GM13976 (cell line): Measurements from ENCODE around the gene NCOR1.
A peak's percentile ranks its signal among the peaks of the same experiment; 100 is the strongest.
"Not testable (repeated sequence)": the region's sequence is repeated elsewhere in the genome, so short reads cannot be mapped to it uniquely, and the experiment has no call there.

Experiments
- DNase-seq: peaks from one replicate; pipeline ENCODE4 v3.0.0; 2012; ENCODE audit warnings: low spot score
- in situ Hi-C: fragments of 300-500 bp; cut with MboI; formaldehyde crosslinking; loops from one replicate; pipeline ENCODE4 v1.12.0; 2022; ENCODE audit warnings: low sequenced_read_pairs, mixed read lengths, inconsistent platforms; ENCODE audit not compliant: unreplicated experiment
- TF ChIP-seq, protein P1 (sequence below): IDR thresholded peaks from 2 replicates; pipeline ENCODE4 v1.5.1; 2012; ENCODE audit warnings: borderline replicate concordance, mild to moderate bottlenecking; ENCODE audit not compliant: insufficient read depth; ENCODE audit errors: extremely low read depth, missing control alignments, control extremely low read depth

NCOR1 gene

DNA sequence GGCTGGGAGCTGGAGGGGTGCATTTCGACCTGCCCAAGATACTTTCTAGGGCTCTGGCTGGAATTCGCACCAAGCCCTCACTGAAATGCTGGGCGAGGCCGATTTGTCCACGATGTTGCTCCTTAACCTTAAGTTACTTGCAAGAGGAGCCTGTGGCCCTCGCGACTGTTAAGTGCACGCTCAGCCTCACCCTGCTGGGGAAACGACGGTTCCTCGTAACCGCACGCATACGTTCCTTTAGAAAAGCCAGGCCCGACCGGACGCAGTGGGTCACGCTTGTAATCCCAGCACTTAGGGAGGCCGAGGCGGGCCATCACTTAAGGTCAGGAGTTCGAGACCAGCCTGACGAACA, 607 bp upstream of the NCOR1 start:
- TF ChIP-seq, protein P1, sequence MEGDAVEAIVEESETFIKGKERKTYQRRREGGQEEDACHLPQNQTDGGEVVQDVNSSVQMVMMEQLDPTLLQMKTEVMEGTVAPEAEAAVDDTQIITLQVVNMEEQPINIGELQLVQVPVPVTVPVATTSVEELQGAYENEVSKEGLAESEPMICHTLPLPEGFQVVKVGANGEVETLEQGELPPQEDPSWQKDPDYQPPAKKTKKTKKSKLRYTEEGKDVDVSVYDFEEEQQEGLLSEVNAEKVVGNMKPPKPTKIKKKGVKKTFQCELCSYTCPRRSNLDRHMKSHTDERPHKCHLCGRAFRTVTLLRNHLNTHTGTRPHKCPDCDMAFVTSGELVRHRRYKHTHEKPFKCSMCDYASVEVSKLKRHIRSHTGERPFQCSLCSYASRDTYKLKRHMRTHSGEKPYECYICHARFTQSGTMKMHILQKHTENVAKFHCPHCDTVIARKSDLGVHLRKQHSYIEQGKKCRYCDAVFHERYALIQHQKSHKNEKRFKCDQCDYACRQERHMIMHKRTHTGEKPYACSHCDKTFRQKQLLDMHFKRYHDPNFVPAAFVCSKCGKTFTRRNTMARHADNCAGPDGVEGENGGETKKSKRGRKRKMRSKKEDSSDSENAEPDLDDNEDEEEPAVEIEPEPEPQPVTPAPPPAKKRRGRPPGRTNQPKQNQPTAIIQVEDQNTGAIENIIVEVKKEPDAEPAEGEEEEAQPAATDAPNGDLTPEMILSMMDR, result no peak
- in situ Hi-C loops, result no loop called here
- peak; percentile 53 for DNase-seq

DNA sequence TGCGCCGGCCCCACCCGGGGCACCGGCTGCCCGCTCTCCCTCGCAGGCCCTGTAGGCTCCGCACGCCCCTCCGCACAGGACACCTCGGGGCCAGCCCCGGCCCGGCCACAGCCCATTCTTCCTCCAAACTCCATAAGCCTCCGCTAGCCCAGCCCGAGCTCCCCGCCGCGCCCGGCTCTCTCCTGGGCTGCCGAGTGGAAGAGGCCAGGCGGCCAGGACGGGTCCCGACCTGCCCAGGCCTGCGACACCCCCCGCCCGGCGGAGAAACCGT, 397 bp downstream of the NCOR1 start:
- TF ChIP-seq, protein P1, result no peak
- peak; percentile 62 for DNase-seq
- in situ Hi-C loops, result no loop called here

DNA sequence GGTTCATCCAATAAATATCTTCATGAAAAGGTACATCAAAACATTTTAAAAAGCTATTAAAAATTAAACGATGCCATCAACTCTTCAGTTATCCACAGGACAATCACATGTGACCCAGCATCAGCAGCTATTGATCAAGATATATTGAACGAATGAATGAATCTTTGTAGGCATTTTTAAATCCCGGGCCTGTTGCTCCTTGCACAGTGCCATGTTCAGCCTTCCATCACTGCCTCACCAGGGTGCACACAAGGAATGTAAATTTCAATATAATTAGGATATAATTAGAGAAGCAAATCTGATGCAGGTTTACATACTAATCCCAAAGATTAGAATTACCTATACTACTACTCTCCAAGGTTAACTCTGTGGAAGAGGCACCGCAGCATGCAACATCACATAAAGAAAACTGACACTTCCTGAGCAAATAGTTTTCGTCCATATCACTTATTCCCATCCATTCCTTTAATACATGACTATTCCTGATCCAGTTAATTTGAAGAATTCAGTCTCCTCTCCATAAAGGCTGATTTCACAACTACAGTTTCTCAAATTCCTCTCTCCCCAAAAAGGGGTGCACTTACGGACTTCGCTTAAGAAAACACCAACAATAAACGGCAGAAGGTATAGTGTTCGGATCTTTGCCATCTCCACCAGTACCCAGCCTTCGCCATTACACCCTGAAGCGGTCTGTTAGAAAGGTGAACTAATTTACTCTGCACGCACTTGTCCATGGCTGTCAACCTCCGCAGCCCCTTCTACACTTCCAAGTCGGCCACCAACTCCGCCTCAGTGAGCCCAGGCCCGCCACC, 938 bp downstream of the NCOR1 start:
- DNase-seq, result no peak
- TF ChIP-seq, protein P1, result no peak
- in situ Hi-C loops, result no loop called here

DNA sequence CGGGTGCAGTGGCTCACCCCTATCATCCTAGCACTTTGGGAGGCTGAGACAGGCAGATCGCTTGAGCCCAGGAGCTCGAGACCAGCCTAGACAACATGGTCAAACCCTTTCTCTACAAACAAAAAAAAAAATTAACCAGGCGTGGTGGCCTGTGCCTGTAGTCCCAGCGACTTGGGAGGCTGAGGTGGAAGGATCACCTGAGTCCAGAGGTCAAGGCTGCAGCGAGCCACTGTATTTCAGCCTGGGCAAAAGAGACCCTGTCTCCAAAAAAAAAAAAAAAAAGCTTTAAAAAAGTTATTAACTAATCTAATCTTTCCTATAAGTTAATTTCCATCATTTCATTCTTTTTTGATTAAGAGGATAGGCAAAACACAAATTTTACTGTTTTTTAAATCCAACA, 2.5 kb downstream of the NCOR1 start:
- TF ChIP-seq, protein P1, result no peak
- in situ Hi-C loops, result no loop called here
- DNase-seq, result no peak

DNA sequence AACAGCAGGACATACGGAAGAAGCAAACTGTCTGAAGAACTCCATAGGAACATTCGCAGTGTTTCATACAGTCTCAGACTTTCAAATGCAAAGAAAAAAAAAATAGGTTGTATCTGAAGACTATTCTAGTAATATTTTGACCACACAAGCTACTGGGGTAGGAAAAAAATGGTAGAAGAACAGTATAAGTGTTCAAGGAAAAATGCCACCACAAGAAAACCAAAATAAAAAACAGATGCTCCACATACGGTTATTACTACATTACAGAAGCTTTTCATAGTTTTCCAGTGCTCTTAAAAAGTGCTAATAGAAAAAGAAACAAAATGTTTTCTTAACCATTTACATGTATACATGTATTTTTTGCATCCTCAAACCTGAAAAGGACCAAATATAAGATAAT, 3.7 kb downstream of the NCOR1 start:
- DNase-seq, result no peak
- TF ChIP-seq, protein P1, result no peak
- in situ Hi-C loops, result no loop called here

DNA sequence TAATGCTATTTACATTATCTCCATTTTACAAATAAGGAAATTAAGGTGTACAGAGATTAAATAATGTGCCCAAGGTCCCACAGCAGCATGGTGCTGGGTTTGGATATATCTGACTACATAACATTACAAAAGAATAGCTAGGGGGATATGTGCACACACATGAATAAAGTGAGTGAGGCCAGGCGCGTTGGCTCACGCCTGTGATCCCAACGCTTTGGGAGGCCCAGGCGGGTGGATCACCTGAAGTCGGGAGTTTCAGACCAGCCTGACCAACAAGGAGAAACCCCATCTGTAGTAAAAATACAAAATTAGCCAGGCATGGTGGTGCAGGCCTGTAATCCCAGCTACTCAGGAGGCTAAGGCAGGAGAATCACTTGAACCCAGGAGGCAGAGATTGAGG, 10.6 kb downstream of the NCOR1 start:
- DNase-seq, in situ Hi-C loops: not testable (repeated sequence)

DNA sequence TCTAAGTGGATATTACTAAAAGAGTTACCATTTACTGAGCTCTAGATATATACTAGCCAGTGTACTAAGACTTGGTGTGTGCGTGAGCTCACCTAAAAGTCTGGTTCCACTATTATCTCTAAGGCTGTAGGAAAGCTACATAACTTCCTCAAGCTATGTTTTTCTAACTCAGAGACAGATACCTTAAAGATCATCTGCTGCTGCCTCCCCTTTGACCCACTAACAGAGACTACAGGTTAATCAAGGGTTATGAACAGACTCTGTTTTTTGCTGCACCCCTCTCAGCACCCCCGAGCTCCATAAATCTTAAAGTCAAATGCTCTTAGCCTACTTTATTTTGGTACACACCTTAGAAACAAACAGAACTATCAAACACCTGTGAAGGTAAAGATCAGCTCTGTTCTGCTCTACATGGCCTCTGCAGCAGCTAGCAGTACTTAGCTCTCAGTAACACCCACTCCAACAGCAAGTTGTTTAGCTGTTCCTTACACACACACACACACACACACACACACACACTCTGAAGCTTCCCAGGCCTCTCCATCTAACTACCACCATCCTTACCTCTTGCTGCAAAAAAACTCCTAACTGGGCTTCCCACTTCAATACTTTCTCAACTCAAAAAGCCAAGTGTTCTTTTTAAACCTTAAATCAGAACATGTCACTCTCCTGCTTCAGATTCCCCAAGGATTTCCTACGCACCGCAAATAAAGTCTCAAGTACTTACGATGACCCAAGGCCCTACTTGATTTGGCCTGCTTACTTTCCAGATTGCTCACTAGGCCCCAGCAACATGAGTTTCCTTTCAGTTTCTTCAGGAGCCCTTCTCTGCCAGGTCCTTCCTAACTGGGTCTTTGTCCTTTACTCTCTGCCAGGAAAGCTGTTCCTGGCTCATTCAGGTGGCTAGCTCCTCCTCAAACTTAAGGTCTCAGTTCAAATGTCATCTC, 12.5 kb downstream of the NCOR1 start:
- DNase-seq, in situ Hi-C loops: not testable (repeated sequence)

DNA sequence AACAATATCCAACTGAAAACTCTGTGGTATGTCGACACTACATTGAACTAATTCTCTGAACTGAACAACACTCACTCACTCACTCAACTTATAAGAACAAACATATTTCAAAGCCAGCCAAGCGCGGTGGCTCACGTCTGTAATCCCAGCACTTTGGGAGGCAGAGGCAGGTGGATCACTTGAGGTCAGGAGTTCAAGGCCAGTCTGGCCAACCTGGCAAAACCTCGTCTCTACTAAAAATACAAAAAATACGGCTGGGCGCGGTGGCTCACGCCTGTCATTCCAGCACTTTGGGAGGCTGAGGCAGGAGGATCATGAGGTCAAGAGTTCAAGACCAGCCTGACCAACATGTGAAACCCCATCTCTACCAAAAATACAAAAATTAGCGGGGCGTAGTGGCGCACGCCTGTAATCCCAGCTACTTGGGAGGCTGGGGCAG, 13.6 kb downstream of the NCOR1 start:
- in situ Hi-C loops, DNase-seq: not testable (repeated sequence)
